Measurements from ENCODE around the gene HNRNPC.

HNRNPC gene

DNA sequence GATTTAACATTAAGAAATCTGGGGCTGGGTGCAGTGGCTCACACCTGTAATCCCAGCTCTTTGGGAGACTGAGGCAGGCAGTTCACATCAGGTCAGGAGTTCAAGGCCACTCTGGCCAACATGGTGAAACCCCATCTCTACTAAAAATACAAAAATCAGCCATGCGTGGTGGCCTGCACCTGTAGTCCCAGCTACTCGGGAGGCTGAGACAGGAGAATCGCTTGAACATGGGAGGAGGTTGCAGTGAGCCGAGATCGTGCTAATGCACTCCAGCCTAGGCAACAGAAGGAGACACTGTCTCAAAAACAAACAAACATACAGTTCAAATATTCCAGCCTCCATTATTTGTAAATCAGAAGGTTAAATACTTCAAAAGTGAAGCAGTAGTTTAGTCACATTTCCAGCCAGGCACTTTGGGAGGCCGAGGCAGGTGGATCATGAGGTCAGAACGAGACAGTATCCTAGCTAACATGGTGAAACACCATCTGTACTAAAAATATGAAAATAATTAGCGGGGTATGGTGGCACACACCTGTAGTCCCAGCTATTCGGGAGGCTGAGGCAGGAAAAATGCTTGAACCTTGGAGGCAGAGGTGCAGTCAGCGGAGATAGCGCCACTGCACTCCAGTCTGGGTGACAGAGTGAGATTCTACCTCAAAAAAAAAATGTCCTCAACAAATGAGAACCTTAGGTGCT lies 30.3 kb downstream of the HNRNPC start:
- Histone ChIP-seq H3K4me1 (ENCODE audit: insufficient read depth, low read length, poor library complexity, severe bottlenecking) (no peaks in the 10 kb centered on the region), H3F3A (ENCODE audit: low read depth) (peaks cover 8% of the 10 kb centered on the region; the same call in 1 of the 2 replicates)

DNA sequence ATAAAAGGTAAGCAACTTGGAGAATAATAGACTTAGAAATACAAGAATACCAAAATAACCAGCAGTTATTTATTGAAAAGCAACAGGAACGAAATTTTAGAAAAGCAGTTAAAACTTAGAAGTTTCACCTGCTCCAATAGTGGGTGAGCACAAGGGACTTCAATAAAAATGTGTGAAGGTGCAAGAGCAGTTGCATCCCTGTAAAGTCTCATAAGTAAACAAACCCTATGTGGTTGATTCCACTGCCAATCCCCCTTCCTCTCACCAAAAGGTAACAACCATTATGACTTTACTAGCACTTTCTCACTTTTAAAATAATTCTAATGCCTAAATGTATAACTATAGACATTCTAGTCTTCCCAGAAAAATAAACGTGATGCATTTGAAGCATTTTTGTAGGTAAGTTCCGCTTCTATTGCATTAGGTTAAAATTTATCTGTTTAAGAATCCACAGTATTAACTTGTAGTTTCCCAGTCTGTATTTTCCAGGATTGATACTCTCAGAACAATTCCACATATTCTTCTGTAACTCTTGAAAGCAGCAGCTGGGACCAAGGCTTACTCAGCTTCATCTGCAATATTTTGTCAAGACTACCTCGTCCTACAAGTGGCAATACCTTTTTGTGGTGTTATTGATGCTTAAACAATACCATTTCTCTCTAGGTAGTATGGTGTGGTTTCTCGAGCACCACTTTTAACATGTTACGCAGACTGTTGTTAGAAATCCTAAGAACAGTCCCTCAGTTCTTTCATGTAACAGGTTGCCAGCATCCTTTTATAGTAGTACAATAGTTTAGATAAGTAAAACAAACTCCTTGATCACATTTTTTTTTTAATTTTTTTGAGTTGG lies 32.1 kb downstream of the HNRNPC start:
- TF ChIP-seq, protein P1, sequence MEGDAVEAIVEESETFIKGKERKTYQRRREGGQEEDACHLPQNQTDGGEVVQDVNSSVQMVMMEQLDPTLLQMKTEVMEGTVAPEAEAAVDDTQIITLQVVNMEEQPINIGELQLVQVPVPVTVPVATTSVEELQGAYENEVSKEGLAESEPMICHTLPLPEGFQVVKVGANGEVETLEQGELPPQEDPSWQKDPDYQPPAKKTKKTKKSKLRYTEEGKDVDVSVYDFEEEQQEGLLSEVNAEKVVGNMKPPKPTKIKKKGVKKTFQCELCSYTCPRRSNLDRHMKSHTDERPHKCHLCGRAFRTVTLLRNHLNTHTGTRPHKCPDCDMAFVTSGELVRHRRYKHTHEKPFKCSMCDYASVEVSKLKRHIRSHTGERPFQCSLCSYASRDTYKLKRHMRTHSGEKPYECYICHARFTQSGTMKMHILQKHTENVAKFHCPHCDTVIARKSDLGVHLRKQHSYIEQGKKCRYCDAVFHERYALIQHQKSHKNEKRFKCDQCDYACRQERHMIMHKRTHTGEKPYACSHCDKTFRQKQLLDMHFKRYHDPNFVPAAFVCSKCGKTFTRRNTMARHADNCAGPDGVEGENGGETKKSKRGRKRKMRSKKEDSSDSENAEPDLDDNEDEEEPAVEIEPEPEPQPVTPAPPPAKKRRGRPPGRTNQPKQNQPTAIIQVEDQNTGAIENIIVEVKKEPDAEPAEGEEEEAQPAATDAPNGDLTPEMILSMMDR (conservative IDR thresholded peaks at IDR 0.05; ENCODE audit: low read length) = no peak
- no peak for TF ChIP-seq EZH2phosphoT487 (IDR thresholded peaks at IDR 0.05; ENCODE audit: borderline replicate concordance)

More for the DNA sequence above, 30.3 kb downstream of the HNRNPC start:
- Histone ChIP-seq H3K4me2 (ENCODE audit: low read depth, low read length, poor library complexity, severe bottlenecking) (no peak overlapping the region), H3K9me2 (replicated peaks; ENCODE audit: low read depth, low read length) (no peaks in the 10 kb centered on the region), H3K4me3 (ENCODE audit: low read length, poor library complexity, severe bottlenecking) (no peak overlapping the region), H3K9me3 (ENCODE audit: insufficient read depth, low read depth, low read length) (no peaks in the 10 kb centered on the region), H3K79me2 (ENCODE audit: insufficient read depth, low read length) (peaks cover 98% of the 10 kb centered on the region), H4K20me1 (ENCODE audit: insufficient read depth, low read length, poor library complexity, severe bottlenecking) (peaks cover 100% of the 10 kb centered on the region), H3K27me3 (ENCODE audit: insufficient read depth, low read length, poor library complexity, severe bottlenecking) (no peaks in the 10 kb centered on the region), H2AFZ (ENCODE audit: low read length) (no peak overlapping the region), H3K36me3 (ENCODE audit: insufficient read depth, low read length) (peaks cover 79% of the 10 kb centered on the region; the same call in 1 of the 2 replicates), H3K9ac (ENCODE audit: low read depth, low read length, poor library complexity, severe bottlenecking) (no peak overlapping the region)
- TF ChIP-seq, protein P1 (conservative IDR thresholded peaks at IDR 0.05; ENCODE audit: low read length) = no peak
- no peak for TF ChIP-seq EZH2phosphoT487 (IDR thresholded peaks at IDR 0.05; ENCODE audit: borderline replicate concordance)

DNA sequence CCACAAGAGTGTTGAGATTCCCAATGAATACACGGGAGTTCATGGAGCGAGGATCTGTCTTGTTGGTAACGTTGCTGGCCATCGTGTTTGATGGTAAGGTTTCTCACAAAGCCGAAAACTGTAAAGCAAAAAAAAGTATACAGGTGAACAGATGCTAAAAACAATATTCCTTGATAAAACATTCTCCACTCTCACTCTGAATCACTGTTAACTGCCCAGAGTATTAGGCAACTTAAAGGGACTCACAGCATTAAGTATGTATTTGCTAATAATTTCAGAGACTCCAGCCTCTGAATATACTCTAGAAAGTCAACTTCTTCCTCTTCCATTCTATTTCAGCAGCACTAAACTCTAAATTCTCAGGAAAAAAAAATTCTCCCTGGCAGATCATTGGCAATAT lies 35.1 kb downstream of the HNRNPC start:
- no peaks in the 10 kb centered on the region for H3K27me3 ChIP-seq (ENCODE audit: insufficient read depth, low read length, poor library complexity, severe bottlenecking)
- no peaks in the 10 kb centered on the region for H3K9me2 ChIP-seq (replicated peaks; ENCODE audit: low read depth, low read length)
- peaks cover 100% of the 10 kb centered on the region for H3K79me2 ChIP-seq (ENCODE audit: insufficient read depth, low read length)
- no peaks in the 10 kb centered on the region for H3K9me3 ChIP-seq (ENCODE audit: insufficient read depth, low read depth, low read length)
- peaks cover 100% of the 10 kb centered on the region for H3K36me3 ChIP-seq (ENCODE audit: insufficient read depth, low read length)
- H4K20me1 ChIP-seq (ENCODE audit: insufficient read depth, low read length, poor library complexity, severe bottlenecking) = peaks cover 100% of the 10 kb centered on the region
- TF ChIP-seq EZH2phosphoT487 (IDR thresholded peaks at IDR 0.05; ENCODE audit: borderline replicate concordance) = no peak
- TF ChIP-seq, protein P1 (conservative IDR thresholded peaks at IDR 0.05; ENCODE audit: low read length) = no peak
- H2AFZ ChIP-seq (ENCODE audit: low read length) = no peak overlapping the region
- H3K4me3 ChIP-seq (ENCODE audit: low read length, poor library complexity, severe bottlenecking) = no peak overlapping the region
- H3F3A ChIP-seq (ENCODE audit: low read depth) = peaks cover 23% of the 10 kb centered on the region
- no peak overlapping the region for H3K4me2 ChIP-seq (ENCODE audit: low read depth, low read length, poor library complexity, severe bottlenecking)
- H3K9ac ChIP-seq (ENCODE audit: low read depth, low read length, poor library complexity, severe bottlenecking) = no peak overlapping the region
- H3K4me1 ChIP-seq (ENCODE audit: insufficient read depth, low read length, poor library complexity, severe bottlenecking) = peaks cover 21% of the 10 kb centered on the region

More for the DNA sequence above, 32.1 kb downstream of the HNRNPC start:
- Histone ChIP-seq H3K4me3 (ENCODE audit: low read length, poor library complexity, severe bottlenecking) (no peak overlapping the region), H4K20me1 (ENCODE audit: insufficient read depth, low read length, poor library complexity, severe bottlenecking) (peaks cover 100% of the 10 kb centered on the region), H3K9ac (ENCODE audit: low read depth, low read length, poor library complexity, severe bottlenecking) (no peak overlapping the region), H3F3A (ENCODE audit: low read depth) (peaks cover 7% of the 10 kb centered on the region; the same call in 1 of the 2 replicates), H2AFZ (ENCODE audit: low read length) (no peak overlapping the region), H3K4me2 (ENCODE audit: low read depth, low read length, poor library complexity, severe bottlenecking) (no peak overlapping the region), H3K9me2 (replicated peaks; ENCODE audit: low read depth, low read length) (no peaks in the 10 kb centered on the region), H3K27me3 (ENCODE audit: insufficient read depth, low read length, poor library complexity, severe bottlenecking) (no peaks in the 10 kb centered on the region), H3K79me2 (ENCODE audit: insufficient read depth, low read length) (peaks cover 99% of the 10 kb centered on the region), H3K4me1 (ENCODE audit: insufficient read depth, low read length, poor library complexity, severe bottlenecking) (no peaks in the 10 kb centered on the region), H3K36me3 (ENCODE audit: insufficient read depth, low read length) (peaks cover 80% of the 10 kb centered on the region), H3K9me3 (ENCODE audit: insufficient read depth, low read depth, low read length) (no peaks in the 10 kb centered on the region)

Measured in Loucy (cell line).